ENCODE data around the gene NRSN1.

GRCh38 chr6:24131751-24132150 is 5.7 kb downstream of the NRSN1 start:
- no peak for TF ChIP-seq POLR2A (IDR thresholded peaks at IDR 0.05; ENCODE audit: low read length)
- TF ChIP-seq GATA1 (IDR thresholded peaks at IDR 0.05; ENCODE audit: low read depth, low read length), result no peak
